ENCODE measurements around the gene SPINDOC.
A peak's percentile ranks its signal among the peaks of the same experiment; 100 is the strongest.
"Not testable (repeated sequence)": the region's sequence is repeated elsewhere in the genome, so short reads cannot be mapped to it uniquely, and the experiment has no call there.

Gene SPINDOC, protein sequence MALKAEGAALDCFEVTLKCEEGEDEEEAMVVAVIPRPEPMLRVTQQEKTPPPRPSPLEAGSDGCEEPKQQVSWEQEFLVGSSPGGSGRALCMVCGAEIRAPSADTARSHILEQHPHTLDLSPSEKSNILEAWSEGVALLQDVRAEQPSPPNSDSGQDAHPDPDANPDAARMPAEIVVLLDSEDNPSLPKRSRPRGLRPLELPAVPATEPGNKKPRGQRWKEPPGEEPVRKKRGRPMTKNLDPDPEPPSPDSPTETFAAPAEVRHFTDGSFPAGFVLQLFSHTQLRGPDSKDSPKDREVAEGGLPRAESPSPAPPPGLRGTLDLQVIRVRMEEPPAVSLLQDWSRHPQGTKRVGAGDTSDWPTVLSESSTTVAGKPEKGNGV

DNA sequence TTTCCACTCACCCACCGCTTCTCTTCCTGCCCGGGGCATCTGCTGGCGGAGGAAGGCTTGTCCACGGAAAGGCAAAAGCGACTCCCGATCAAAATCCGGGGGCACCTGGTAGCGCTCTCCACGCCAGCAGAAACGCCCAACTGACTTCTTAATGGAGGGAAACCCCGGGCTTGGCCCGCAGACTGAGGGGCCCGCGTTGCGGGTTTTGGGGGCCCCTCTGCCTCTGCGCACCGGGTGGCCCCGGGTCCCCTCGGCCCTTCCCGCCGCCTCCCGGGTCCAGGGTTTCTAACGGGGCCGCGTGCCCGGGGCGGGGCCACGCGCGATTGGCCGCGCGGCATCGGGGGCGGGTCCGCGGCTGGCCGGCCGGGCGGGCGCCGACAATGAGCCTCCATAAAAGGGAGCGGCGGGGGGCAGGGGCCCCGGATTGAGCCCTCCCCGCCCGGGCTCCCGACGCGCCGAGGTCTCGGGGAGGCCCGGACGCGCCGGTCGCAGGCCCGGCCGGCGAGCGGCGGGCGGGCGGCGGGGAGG lies at the start of gene SPINDOC:
Gene SPINDOC, plus strand, starts transcription at position 422 of the 528 bp plus-strand sequence. CDS start 231 bp downstream, outside the sequence.
- peak; percentile 67 for DNase-seq

DNA sequence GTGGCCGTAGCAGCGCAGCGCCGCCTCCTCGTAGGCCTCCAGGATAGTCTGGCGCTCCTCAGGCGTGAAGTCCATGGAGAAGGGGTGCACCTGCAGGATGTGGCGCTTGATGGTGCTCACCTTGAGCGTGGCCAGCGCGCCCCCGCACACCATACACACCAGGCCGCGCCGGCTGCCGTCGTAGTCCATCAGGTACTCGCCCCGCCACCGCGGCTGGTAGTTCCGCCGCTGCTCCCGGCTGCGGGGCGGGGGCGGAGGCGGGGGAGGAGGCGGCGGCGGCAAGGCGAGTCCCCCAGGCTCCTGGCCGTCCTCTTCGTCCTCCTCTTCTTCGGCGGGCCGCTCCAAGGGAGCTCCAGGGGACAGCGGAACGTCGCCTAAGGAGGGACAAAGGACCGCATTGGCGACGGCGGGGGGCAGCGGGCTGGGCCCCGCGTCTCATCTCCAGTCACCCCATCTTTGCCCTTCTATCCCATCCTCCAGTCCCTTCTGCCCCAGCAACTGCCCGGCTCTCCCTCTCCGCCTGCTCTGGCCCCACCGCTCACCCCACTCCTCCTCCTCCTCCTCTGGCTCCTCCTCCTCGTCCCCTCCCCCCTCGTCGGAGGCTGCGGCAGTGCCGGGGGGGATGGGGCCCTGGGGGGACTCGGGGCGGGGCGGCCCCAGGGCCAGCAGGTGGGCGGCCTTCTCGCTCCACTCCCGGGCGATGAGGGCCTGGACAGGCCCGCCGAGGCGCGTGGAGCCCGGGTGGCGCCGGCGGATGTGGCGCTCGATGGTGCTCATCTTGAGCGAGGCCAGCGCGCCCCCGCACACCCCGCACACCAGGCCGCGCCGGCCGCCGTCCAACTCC lies 49.5 kb upstream of the SPINDOC start:
- DNase-seq = no peak

DNA sequence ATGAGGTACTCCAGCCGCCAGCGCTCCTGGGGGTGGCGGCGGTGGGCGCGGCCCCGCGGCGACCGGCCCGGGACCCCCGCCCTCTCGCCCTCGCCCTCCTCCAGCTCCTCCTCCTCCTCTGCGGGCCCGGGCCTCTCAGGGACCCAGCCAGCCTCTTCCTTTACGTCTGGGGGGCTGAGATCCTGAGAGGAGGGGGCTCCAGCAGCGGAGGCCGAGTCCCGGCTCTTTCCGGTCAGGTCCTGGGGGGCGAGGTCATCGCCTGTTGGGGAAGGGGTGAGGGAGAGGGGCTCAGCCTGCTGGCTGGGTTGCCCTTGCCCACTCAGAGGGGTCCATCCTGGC lies 48.9 kb upstream of the SPINDOC start:
- DNase-seq = no peak

DNA sequence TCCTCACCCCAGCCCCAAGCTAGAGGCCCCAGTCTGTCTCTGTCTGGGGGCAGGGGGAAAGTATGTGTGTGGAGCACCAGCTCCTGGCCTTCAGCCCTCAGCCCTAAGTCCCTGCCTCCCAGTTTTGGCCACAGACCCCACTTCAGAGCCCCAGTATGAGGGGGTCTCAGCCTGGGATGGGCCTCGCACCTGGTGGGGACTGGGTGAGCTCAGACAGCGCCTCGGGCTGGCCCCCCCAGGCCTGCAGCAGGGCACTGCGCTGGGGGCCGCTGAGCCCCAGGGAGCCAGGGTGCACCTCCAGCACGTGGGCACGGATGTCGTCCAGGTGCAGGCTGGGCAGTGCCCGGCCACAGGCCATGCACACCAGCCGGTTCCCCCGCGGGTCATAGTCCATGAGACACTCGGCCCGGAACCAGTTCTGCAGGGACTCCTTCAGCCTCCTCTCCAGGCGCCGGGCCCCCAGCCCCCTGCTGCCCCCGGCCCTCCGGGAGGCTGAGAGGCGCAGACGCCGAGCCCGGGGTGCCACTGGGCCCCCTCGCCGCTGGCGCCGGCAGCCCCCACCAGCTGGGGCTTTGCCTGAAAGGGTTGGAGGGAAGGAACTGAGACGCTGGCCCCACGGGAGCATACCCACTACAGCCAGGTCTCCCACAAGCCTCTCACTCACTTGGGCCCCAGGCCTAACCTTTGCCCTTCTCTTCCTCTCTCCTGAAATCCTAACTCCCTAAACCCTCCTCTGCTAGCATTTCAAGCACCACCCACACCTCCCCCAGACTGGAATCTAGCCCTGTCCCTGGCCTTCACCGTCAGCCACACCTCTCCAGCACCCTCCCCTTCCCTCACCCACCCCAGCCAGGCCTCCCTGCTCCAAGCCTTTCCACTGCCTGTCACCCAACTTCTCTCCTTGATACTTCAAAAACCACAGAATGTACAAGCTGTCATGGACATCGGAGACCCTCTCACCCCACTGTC lies 48.3 kb upstream of the SPINDOC start:
- DNase-seq = no peak

DNA sequence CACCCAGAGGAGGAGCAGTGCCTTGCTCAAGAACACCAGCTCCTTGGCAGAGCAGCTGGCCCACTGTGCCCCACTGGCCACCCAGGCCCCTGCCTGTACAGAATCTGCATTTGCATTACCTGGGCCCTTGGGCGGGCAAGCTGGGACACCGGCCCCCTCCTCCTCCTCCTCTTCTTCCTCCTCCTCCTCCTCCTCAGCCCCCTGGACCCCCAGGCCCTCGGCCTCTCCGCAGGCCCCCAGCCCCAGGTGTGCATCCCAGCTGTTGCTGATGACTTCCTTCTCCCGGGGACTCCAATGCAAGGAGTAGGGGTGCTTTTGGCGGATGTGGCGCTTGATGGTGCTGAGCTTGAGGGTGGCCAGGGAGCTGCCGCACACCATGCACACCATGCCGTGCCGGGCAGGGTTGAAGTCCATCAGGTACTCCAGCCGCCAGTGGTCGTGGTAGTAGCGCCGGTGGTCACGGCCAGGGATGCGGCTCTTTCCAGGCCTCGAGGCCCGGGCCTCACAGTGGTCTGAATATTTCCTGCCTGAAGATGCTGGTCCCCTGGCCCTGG lies 47.5 kb upstream of the SPINDOC start:
- no peak for DNase-seq

DNA sequence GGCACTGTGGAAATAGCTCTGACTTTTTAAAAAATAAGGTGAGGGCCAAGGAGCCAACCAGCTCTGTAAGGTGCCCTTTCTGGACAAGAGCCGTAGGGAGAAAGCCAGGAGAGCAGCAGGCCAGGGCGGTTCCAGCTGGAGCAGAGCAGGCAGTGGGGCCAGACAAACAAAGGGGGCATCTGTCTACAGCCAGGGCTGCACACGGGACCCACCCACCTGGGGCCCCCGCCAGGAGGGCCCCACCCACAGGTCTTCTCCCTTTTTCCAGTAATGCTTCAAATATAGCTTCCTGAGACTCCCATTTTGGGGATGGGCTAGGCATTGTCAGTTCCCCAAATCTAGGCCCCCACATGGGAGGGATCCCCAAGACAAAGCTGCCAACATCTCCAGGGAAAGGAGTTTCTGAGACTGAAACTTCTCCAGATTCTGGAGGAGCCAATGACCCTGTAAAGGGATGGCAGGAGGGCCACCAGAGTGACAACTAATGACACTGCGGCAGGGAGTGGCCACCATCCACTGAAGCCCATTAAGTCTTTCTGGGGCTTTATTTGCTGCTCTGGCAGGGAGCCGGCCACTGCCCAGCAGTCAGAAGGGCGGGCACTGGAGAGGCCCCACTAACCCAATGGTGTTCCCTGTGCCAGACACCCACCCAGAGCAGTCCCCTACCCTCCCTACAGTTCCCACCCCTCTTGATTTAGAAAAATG lies 46.6 kb upstream of the SPINDOC start:
- no peak for DNase-seq

DNA sequence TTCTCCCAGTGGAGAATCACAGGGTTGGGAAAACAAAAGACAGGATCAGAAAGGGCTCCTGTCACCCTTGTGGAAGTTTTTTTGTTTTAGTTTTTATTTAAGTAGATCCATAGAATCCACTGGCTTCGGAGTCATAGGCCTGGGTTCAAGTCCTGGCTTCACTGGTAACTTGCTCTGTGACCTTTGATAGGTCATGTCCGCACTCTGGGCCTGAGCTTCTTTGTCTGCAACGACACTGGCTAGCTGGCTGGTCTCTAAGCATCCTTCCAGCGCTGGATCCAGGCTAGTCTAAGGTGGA lies 46.0 kb upstream of the SPINDOC start:
- DNase-seq = no peak

DNA sequence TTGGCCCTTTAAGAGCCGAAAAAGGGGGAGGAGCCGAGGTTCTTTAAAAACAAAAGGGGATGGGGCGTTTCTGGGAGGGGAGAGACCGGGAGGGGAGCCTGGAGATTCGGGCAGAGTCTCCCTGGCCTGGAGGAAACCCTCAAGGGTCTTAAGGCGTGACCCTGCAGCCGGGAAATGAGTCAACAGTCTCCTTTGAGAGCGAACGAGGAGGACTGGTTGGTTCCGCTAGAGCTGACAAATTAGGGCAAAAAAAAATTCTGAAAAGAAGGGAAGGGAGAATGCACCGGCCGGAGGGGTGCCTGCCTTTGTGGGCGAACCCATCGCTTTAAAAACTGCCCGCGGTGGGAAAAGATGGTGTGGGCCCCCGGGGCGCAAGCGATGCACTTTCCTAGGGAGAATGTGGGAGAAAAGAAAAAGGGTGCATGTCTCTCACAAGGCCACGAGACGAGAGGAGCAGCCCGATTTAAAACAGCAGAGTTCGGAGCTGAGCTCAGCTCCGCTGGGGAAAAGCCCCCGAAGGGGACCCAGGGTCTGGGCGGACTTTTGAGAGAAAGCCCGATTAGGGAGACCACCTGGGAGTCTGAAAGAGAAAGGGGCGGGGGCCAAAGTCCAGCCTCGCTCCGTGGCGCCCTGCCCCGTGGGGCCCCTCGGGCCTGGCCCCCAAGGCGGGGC lies 45.6 kb upstream of the SPINDOC start:
- no peak for DNase-seq

DNA sequence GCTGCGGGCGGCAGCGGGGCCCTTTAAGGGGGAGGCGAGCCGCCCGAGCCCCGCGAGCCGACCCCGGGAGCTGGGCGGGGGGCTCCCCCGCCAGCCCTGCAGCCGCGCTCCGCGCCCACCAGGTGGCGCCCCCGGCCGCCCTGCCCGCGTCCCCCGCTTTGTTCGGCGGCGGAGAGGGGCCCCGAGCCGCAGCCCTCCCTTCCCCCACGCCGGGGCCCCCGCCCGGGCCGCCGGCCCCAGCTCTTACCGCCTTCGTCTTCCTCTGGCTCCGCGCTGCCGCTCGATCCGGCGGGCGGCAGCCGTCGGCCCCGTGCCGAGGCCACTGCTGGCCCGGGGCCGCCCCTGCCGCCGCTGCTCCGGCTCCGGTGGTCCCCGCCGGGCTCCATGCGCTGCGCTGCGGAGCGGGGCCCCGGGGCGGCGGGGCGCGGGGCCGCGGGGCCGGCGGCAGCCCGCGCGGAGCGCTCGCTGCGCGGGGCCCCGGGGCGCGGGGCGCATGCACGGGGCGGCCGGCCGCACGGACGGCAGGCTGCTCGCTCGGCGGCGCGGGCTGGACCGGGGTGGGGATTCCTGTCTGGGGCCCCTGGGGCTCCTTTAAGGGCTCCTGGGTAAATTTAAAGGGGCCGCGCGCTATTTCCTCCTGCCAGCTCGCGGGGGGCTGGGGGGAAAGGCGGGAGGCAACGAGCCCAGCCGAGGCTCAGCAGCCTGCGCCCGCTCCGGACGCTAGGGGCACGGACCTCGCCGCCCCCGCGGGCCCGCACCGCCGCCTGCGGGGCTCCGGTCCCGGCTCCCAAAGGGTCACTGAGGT lies 44.8 kb upstream of the SPINDOC start, which contains the start of gene ZFTA:
Gene ZFTA, minus strand, starts transcription at position 539 of the 805 bp plus-strand sequence. Its CDS starts 153 bp downstream, at position 386.
- no peak for DNase-seq

DNA sequence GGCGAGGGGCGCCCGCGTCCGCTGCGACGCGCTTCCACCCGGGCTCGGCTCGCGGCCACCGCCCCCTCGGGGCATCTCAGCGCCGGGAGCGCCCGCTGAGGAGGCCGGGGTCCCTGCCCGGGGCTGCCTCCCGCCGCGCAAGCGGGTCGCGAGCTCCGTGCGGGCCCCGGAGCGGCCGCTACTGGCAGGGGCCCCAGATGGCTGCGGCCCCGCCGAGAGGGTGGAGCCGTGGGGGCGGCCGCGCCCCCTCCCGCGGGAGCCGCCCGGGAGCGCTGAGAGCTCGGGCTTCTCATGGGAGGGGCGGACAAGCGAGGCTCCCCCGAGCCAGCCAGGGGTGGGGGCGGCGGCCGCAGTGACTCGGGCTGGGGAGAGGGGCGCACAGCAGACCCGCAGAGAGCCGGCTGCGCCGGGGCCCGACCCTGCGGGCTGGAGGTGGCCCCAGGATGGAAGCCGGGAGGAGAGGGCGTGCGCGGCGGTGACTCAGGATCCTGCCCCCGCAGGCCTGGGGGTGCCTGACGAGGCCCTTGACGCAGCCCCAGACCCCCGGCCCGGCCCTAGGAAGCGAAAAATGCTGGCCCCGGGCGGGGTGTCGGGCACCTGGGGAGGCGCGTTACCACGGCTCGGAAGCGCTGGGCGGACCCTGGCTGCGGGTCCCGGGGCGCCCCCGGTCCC lies 44.1 kb upstream of the SPINDOC start:
- DNase-seq = no peak

DNA sequence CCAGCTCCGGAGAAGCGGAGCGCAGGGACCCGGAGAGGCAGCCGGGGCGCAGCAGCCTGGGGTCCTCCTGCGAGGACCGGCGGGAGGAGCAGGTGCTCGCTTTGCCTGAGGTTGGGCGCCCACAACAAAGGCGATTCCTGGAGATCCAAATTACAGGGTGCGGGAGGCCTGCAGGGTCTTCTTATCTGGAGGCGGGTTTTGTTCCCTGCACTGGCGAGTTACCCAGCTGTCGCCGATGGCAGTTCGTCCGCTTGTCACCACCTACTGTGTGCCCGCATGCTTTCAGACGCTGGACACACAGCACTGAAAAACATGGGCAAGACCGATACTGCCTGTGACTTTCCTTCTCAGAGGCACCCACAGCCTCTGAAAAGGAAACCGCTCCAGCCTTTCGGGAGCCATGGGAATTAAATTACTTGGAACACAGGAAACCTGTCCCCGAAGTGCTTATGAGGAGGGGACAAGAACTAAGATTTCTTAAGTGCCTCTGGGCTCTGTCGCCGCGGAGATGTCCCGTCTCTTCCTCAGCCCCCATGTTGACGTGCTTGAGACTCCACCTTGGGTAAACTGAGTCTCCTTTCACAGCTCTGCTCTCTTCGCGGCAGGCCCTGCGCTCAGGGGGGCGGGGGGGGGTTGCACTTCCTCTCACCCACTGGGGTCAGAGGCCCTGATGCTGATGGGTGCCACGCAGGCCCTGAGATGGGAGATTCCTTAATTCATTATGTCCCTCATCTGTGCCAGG lies 43.4 kb upstream of the SPINDOC start:
- no peak for DNase-seq

DNA sequence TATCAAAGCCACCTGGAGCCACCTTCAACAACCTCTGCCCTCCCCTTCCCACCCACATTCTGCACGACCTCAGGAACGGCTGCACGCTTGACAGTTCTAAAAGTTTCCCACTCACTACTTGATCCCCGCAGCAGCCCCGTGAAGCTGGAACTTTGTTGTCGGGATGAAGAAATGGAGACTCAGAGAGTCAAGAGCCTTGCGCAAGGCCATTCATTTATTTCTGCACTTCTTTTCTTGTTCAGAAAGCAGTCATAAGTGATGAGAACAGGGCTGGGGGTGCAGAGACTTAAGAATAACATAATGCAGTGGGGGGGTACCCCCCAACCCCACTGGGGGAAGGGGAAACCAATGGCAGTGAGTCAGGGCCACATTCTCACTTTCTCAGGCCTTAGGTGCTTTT lies 42.5 kb upstream of the SPINDOC start:
- no peak for DNase-seq

DNA sequence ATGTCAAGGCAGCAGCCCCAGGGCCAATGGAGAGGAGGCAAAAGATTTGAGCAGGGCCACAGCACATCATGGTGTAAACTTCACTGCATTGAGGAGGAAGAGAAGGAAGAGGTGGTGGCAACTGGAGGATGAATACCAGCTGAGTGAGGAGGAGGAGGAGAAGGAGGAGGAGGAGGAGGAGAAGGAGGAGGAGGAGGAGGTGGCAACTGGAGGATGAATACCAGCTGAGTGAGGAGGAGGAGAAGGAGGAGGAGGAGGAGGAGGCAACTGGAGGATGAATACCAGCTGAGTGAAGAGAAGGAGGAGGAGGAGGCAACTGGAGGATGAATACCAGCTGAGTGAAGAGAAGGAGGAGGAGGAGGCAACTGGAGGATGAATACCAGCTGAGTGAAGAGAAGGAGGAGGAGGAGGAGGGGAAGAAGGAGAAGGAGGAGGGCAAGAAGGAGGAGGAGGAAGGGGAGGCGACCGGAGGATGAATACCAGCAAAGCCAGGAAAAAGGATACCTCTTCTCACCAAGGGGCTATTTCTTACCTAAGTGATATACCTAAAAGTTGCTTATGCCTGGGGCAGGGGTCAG lies 41.4 kb upstream of the SPINDOC start:
- not testable (repeated sequence) for DNase-seq

DNA sequence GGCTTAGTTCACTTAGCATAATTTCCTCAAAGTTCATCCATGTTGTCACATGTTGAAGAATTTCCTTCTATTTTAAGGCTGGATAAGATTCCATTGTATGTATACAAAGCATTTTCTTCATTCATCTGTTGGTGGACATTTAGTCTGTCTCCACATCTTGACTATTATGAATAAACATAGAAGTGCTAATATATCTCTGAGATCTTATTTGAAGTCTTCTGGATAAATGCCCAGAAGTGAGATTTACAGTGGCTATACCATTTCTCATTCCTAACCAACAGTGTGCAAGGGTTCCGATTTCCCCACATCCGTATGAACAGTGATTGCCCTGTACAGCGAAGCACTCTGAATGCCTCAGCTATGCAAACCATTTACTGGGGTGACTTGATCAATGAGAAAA lies 38.1 kb upstream of the SPINDOC start:
- DNase-seq = no peak

DNA sequence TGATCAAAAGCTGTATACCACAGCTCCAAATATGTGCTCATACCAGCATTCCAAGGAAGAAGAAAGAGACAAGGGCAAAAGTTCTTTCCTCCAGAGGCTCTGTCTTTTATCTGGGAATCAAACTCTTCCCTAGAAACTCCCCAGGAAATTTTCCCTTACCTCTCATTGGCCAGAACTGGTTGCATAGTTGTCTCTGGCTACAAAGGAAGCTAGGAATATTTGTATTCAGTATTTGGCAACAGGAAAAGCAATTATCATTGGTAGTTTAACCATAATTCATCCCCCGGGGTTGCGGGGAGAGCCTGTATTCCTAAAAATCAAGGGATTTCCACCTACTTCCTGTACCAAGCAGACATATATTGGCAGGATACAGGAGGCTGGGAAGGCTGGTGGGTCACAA lies 34.2 kb upstream of the SPINDOC start:
- DNase-seq = no peak

DNA sequence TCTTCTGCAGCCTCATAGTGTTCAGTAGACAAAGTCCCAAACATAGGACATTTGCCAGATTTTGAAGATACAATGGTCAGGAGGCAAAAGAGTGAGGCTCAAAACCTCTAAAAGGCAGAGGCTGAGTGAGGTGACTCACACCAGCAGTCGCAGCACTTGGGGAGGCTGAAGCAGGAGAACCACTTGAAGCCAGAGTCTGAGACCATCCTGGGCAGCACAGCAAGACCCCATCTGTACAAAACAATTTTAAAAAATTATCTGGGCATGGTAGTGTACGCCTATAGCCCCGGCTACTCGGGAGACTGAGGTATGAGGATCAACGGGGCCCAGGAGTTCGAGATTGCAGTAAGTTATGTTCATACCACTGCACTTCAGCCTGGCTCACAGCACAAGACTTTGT lies 30.5 kb upstream of the SPINDOC start:
- no peak for DNase-seq

DNA sequence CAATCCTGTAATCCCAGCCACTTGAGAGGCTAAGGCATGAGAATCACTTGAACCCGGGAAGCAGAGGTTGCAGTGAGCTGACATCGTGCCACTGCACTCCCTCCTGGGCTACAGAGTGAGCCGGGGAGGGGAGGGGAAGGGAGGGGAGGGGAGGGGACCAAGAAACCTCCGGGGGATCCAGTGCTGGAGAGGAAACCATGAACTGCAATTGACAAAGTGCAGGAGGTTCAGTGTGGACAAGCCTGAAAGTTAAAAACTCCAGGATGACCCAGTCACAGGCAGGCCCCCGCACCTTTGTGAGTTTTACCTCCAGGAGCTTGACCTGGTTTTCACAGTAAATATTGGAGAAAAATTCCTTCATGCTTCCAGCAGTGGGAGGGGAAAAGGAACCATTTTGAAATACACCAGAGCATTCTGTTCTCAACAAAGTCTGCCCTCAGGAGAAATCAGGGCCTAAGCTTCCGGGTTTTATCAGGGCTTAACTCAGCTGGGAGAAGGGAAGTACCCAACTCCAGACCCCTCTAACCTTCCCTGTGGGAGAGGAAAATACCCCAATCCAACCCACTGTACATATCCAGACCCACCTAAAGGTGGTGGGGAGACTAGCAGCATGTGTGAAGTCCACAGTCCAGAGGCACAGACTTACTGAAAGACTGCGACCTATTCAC lies 29.2 kb upstream of the SPINDOC start:
- DNase-seq = no peak

DNA sequence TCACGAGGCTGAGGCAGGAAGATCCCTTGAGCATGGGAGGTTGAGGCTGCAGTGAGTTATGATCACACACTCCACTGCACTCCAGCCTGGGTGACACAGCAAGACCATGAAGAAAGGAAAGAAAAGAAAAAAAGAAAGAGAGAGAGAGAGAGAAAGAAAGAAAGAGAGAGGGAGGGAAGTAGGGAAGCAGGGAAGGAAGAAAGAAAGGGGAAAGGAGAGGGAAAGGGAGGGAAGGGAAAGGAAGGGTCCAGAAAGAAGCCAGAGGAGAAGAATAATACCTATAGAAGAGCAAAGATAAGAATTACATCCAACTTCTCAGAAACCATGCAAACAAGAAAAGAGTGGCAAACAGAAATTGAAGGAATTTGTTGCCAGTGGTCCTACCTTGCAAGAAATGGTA lies 27.4 kb upstream of the SPINDOC start:
- DNase-seq = no peak

All from NCI-H2107 (cell line).